GM21825 (cell line): ENCODE measurements around the gene TREML4.

Experiments
- ATAC-seq: cut with Tn5 transposase; IDR thresholded peaks from one replicate; pipeline ENCODE4 v1.9.1; 2021; ENCODE audit warnings: mild to moderate bottlenecking, moderate library complexity; ENCODE audit not compliant: unreplicated experiment

Gene TREML4

GRCh38 chr6:41247882-41248705 lies 19.9 kb downstream of the TREML4 start:
- ATAC-seq = no peak

GRCh38 chr6:41252401-41253169 lies 24.4 kb downstream of the TREML4 start:
- no peak for ATAC-seq

- no peak for ATAC-seq
These were observed 27.0 kb downstream of the TREML4 start for GRCh38 chr6:41255110-41255509.

- no peak for ATAC-seq
These were observed 27.6 kb downstream of the TREML4 start for GRCh38 chr6:41255638-41256246.

GRCh38 chr6:41256383-41256782 lies 28.2 kb downstream of the TREML4 start:
- peak; percentile 77 for ATAC-seq

- ATAC-seq = no peak
These were observed 29.4 kb downstream of the TREML4 start for GRCh38 chr6:41257369-41258195.

GRCh38 chr6:41258196-41258493 lies 30.0 kb downstream of the TREML4 start:
- ATAC-seq = no peak

GRCh38 chr6:41262401-41262800 lies 34.3 kb downstream of the TREML4 start:
- ATAC-seq = no peak

GRCh38 chr6:41263267-41263666 lies 35.1 kb downstream of the TREML4 start:
- ATAC-seq = no peak

- ATAC-seq = no peak
These were observed 38.4 kb downstream of the TREML4 start for GRCh38 chr6:41266541-41266940.

- ATAC-seq = no peak
These were observed 40.3 kb downstream of the TREML4 start for GRCh38 chr6:41268478-41268877.

GRCh38 chr6:41269166-41269565 lies 41.0 kb downstream of the TREML4 start:
- ATAC-seq = no peak

- ATAC-seq = no peak
These were observed 41.6 kb downstream of the TREML4 start for GRCh38 chr6:41269716-41270115.

- ATAC-seq = no peak
These were observed 43.8 kb downstream of the TREML4 start for GRCh38 chr6:41271901-41272395.

- no peak for ATAC-seq
These were observed 44.6 kb downstream of the TREML4 start for GRCh38 chr6:41272591-41273240.

GRCh38 chr6:41273714-41274113 lies 45.6 kb downstream of the TREML4 start:
- ATAC-seq = no peak

GRCh38 chr6:41274256-41274655 lies 46.1 kb downstream of the TREML4 start:
- ATAC-seq = no peak

GRCh38 chr6:41275489-41275888 lies 47.3 kb downstream of the TREML4 start:
- no peak for ATAC-seq

- no peak for ATAC-seq
These were observed 49.5 kb downstream of the TREML4 start for GRCh38 chr6:41277605-41278004.

- no peak for ATAC-seq
These were observed 50.7 kb downstream of the TREML4 start for GRCh38 chr6:41278699-41279405.
